Measurements from ENCODE around the gene ST3GAL6. TPM values are rescaled to one million over a fixed set of nuclear protein-coding genes. Genes with fewer than 3 reads are reported as not detected.

ST3GAL6 gene
- total and polyA plus RNA-seq, 2 of the 8 experiments (the other 6 are each of a cell fraction or from before 2014, with no cell fraction given) = 3.3 to 6.1 TPM

DNA sequence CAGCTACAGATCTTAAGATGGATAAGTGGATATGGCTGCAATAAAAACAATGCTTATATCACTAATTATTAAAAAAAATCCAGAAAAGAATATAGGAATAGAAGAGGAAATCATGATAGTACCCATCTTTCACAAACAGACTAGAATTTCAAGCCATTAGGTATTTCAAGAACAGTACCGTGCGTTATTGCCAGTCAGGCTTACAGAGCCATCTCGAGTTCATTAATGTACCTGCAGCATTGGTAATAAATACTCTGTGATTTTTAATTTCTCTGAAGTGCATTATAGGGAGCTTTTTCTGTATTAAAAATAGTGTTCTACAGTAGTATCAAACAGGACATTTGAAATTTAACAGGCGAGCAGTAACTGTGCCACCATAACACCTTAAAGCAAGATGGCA is 35.7 kb downstream of the ST3GAL6 start (continued):
- TF ChIP-seq SIN3A (conservative IDR thresholded peaks at IDR 0.05 in 1 of 2, IDR thresholded peaks at IDR 0.05 in 1 of 2; ENCODE audit: low read depth in 1 of 2, low read length in 2 of 2) = no peak
- TF ChIP-seq SAP30 (IDR thresholded peaks at IDR 0.05; ENCODE audit: insufficient read depth, insufficient replicate concordance, low read length) = no peak
